Hepatocyte (in vitro differentiated cells): Measurements from ENCODE around the gene NLRP5. TPM values are rescaled to one million over a fixed set of nuclear protein-coding genes. Genes with fewer than 3 reads are reported as not detected.
"Not testable (repeated sequence)": the region's sequence is repeated elsewhere in the genome, so short reads cannot be mapped to it uniquely, and the experiment has no call there.

ENCODE experiments used
- DNase-seq: peaks from one replicate; pipeline ENCODE4 v3.0.0-alpha.2; 2016; ENCODE audit warnings: low spot score
- H2AFZ ChIP-seq: fragments of 200-600 bp; sonication (generic); 2 replicates; pipeline ENCODE4 v1.6.0; 2016; ENCODE audit warnings: antibody characterized with exemption, mild to moderate bottlenecking
- H3K27ac ChIP-seq: fragments of 200-600 bp; sonication (generic); 2 replicates; pipeline ENCODE4 v1.5.1; 2016; ENCODE audit warnings: mild to moderate bottlenecking
- H3K27me3 ChIP-seq: fragments of 200-600 bp; sonication (generic); 2 replicates; pipeline ENCODE4 v1.6.1; 2016
- H3K36me3 ChIP-seq: fragments of 200-600 bp; sonication (generic); replicated peaks from 2 replicates; pipeline ENCODE4 v1.5.1; 2016; ENCODE audit warnings: low read depth; ENCODE audit not compliant: insufficient read depth
- H3K4me1 ChIP-seq: fragments of 200-600 bp; sonication (generic); 2 replicates; pipeline ENCODE4 v1.5.1; 2016; ENCODE audit warnings: mild to moderate bottlenecking, moderate library complexity; ENCODE audit not compliant: insufficient read depth
- H3K4me2 ChIP-seq: fragments of 200-600 bp; sonication (generic); 2 replicates; pipeline ENCODE4 v1.6.0; 2016
- H3K4me3 ChIP-seq: fragments of 200-600 bp; sonication (generic); 2 replicates; pipeline ENCODE4 v1.5.1; 2016; ENCODE audit warnings: mild to moderate bottlenecking
- H3K79me2 ChIP-seq: fragments of 200-600 bp; sonication (generic); 2 replicates; pipeline ENCODE4 v1.6.0; 2017; ENCODE audit warnings: mild to moderate bottlenecking
- H3K9me2 ChIP-seq: fragments of 200-600 bp; sonication (generic); replicated peaks from 2 replicates; pipeline ENCODE4 v1.6.0; 2017; ENCODE audit warnings: mild to moderate bottlenecking; ENCODE audit not compliant: insufficient read depth
- H3K9me3 ChIP-seq: fragments of 200-600 bp; sonication (generic); 2 replicates; pipeline ENCODE4 v1.5.1; 2016; ENCODE audit warnings: low read depth, mild to moderate bottlenecking
- H4K20me1 ChIP-seq: fragments of 200-600 bp; sonication (generic); 2 replicates; pipeline ENCODE4 v1.6.0; 2016; ENCODE audit warnings: mild to moderate bottlenecking; ENCODE audit not compliant: insufficient read depth, poor library complexity, severe bottlenecking
- EZH2 ChIP-seq: fragments of 200-600 bp; sonication (generic); IDR thresholded peaks from 2 replicates; pipeline ENCODE4 v1.6.1; 2016; ENCODE audit warnings: antibody characterized with exemption, mild to moderate bottlenecking, borderline replicate concordance
- EZH2phosphoT487 ChIP-seq: fragments of 200-600 bp; sonication (generic); IDR thresholded peaks from one replicate; pipeline ENCODE4 v1.6.1; 2018; ENCODE audit warnings: antibody characterized with exemption, mild to moderate bottlenecking, low read depth, moderate library complexity; ENCODE audit not compliant: unreplicated experiment, severe bottlenecking
- WGBS: methylation state at CpG from one replicate; pipeline ENCODE4 v1.1.6; 2016; ENCODE audit warnings: low lambda C conversion rate; ENCODE audit errors: missing lambda C conversion rate; 5-methylcytosine and 5-hydroxymethylcytosine counted together
- polyA plus RNA-seq: library from polyadenylated mRNA; unstranded; fragments of >200 nt; fragmentation: Nextera tagmentation; extraction: Ambion mirVana; gene quantifications from 2 replicates; pipeline ENCODE4 v1.2.1, GENCODE V29; 2016
- total RNA-seq: library from RNA; depleted of rRNA; stranded (reverse); fragments of >200 nt; gene quantifications from 2 replicates; pipeline ENCODE4 v1.2.3, GENCODE V29; 2014
- TF ChIP-seq, protein P1 (sequence below): fragments of 200-600 bp; sonication (generic); IDR thresholded peaks from 2 replicates; pipeline ENCODE4 v1.5.1; 2016; ENCODE audit warnings: antibody characterized with exemption, mild to moderate bottlenecking; ENCODE audit not compliant: poor library complexity

Gene NLRP5
- total and polyA plus RNA-seq, 2 experiments from 2014 or later = not detected

DNA sequence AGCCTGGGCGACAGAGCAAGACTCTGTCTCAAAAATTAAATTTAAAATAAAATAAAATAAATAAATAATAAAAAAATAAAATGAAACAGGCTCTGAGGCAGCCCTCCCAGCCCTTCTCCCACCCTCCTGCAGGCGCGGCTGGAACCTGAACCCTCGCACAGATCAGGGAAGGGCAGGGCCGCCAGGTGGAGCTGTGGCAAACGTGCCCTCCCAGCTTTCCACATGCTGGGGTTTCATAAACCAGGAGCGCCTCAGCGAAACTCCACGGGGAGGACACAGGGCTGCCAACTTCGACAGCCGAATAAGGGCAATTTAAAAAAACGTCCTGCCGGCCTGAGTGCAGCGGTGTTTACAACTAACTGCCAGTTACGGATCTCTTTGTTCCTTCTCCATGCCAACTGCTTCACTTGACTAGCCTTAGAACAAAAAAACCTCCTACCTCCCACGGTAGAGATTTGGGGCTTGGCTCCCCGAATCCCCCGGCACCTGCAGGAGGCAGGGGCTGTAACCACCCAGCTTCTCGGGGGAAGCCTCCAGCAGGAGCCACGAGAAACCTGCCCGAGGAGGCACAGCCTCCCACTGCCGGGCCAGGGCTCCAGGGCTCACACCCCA lies 118.6 kb downstream of the NLRP5 start:
- Histone ChIP-seq H3K27me3 (no peaks in the 10 kb centered on the region), H3K9me2 (no peaks in the 10 kb centered on the region), H3K36me3 (no peaks in the 10 kb centered on the region), H3K4me1 (peaks cover 24% of the 10 kb centered on the region), H4K20me1 (peaks cover 63% of the 10 kb centered on the region), H3K4me2 (peak overlapping the region; percentile 19), H2AFZ (no peak overlapping the region), H3K9me3 (no peaks in the 10 kb centered on the region), H3K4me3 (no peak overlapping the region), H3K27ac (peak overlapping the region; percentile 70), H3K79me2 (peaks cover 87% of the 10 kb centered on the region)
- TF ChIP-seq, protein P1, sequence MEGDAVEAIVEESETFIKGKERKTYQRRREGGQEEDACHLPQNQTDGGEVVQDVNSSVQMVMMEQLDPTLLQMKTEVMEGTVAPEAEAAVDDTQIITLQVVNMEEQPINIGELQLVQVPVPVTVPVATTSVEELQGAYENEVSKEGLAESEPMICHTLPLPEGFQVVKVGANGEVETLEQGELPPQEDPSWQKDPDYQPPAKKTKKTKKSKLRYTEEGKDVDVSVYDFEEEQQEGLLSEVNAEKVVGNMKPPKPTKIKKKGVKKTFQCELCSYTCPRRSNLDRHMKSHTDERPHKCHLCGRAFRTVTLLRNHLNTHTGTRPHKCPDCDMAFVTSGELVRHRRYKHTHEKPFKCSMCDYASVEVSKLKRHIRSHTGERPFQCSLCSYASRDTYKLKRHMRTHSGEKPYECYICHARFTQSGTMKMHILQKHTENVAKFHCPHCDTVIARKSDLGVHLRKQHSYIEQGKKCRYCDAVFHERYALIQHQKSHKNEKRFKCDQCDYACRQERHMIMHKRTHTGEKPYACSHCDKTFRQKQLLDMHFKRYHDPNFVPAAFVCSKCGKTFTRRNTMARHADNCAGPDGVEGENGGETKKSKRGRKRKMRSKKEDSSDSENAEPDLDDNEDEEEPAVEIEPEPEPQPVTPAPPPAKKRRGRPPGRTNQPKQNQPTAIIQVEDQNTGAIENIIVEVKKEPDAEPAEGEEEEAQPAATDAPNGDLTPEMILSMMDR = peak; percentile 64
- TF ChIP-seq EZH2phosphoT487 (no peak), EZH2 (no peak)
- WGBS = 49% methylated on average over 22 of the region's 22 CpGs
- peak; percentile 80 for DNase-seq

DNA sequence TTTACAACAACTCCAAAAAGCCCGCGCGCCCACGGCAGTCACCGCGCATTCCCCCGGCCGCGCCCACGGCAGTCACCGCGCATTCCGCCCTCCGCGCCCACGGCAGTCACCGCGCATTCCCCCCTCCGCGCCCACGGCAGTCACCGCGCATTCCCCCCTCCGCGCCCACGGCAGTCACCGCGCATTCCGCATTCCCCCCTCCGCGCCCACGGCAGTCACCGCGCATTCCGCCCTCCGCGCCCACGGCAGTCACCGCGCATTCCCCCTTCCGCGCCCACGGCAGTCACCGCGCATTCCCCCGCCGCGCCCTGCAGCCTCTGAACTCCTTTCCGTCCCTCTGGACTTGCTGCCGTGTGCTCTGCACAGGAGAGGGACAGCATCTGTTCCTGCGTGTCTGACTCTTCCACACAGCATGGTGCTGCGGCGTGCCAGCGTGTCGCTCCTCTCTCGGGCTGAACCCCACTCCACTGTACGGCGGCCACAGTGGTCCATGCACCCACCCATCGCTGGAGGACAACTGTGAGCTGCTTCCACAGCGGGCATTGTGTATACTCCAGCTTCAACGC lies 119.3 kb downstream of the NLRP5 start:
- not testable (repeated sequence) for H3K27me3 ChIP-seq, H3K4me2 ChIP-seq, H3K9me3 ChIP-seq, H2AFZ ChIP-seq, H3K4me3 ChIP-seq, H3K36me3 ChIP-seq, DNase-seq, H3K9me2 ChIP-seq
- Histone ChIP-seq H4K20me1 (peaks cover 70% of the 10 kb centered on the region), H3K27ac (peak overlapping the region; percentile 70), H3K79me2 (peaks cover 89% of the 10 kb centered on the region), H3K4me1 (peaks cover 31% of the 10 kb centered on the region)
- WGBS = 98% methylated on average over 25 of the region's 61 CpGs

DNA sequence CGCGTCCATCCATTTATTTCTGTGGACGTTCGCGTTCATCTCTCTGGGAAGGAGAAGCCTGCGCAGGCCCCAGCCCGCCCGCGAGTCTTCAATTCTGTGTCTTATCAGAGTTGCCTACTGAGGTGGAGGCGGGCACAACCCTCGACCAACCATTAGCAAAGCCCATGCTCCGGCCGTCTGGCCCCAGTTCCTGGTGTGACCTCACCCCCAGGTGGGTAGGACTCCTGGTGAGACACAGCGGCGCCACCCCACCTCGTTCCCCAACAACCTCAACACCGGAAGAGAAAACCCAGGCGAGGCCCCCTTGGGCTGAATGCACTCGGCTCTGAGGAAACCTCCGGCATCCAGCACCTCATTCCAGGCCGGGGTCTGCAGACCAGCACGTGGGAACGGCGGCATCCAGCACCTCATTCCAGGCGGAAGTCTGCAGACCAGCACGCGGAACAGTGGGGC lies 119.8 kb downstream of the NLRP5 start:
- peaks cover 37% of the 10 kb centered on the region for H3K4me1 ChIP-seq
- peaks cover 74% of the 10 kb centered on the region for H4K20me1 ChIP-seq
- H3K4me2 ChIP-seq = no peak overlapping the region
- no peaks in the 10 kb centered on the region for H3K9me2 ChIP-seq
- H3K4me3 ChIP-seq = no peak overlapping the region
- no peak for TF ChIP-seq EZH2
- TF ChIP-seq EZH2phosphoT487 = no peak
- TF ChIP-seq, protein P1 = no peak
- 88% methylated on average over 23 of the region's 27 CpGs for WGBS
- H3K36me3 ChIP-seq = no peaks in the 10 kb centered on the region
- H3K27ac ChIP-seq = no peak overlapping the region
- no peak overlapping the region for H2AFZ ChIP-seq
- no peaks in the 10 kb centered on the region for H3K9me3 ChIP-seq
- H3K27me3 ChIP-seq = no peaks in the 10 kb centered on the region
- no peak for DNase-seq
- H3K79me2 ChIP-seq = peaks cover 90% of the 10 kb centered on the region

DNA sequence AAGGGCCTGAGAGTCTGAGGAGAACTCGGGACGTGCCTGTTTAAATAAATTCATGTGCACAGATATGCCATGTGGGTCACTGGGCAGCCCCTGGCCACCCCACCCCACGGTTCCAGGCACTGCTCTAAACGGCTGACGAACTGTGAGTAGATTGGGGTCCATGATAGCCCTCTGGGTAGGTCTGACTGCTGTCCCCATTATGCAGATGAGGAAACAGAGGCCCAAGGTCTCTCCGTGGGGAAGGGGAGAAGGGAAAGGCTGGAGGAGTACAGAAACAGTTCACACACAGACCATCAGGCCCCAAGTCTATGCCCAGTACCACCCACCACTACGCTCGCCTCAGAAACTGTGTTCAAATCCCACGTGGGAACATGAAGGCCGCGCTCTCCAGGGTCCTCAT lies 120.4 kb downstream of the NLRP5 start:
- H3K27me3 ChIP-seq = no peaks in the 10 kb centered on the region
- peaks cover 90% of the 10 kb centered on the region for H3K79me2 ChIP-seq
- peaks cover 79% of the 10 kb centered on the region for H4K20me1 ChIP-seq
- no peak overlapping the region for H3K27ac ChIP-seq
- no peaks in the 10 kb centered on the region for H3K36me3 ChIP-seq
- no peaks in the 10 kb centered on the region for H3K9me2 ChIP-seq
- H3K4me1 ChIP-seq = peaks cover 41% of the 10 kb centered on the region
- 93% methylated on average over 11 of the region's 11 CpGs for WGBS
- no peaks in the 10 kb centered on the region for H3K9me3 ChIP-seq
- no peak overlapping the region for H3K4me2 ChIP-seq
- H3K4me3 ChIP-seq = no peak overlapping the region
- no peak overlapping the region for H2AFZ ChIP-seq
- no peak for DNase-seq
- TF ChIP-seq, protein P1 = no peak
- TF ChIP-seq EZH2phosphoT487 = no peak
- no peak for TF ChIP-seq EZH2
